CD4-positive, alpha-beta memory T cell (primary cell): ENCODE results near the gene EEFSEC. TPM values are rescaled to one million over a fixed set of nuclear protein-coding genes. Genes with fewer than 3 reads are reported as not detected.

Experiments used
- CTCF ChIA-PET: fragments of 350-600 bp; sonication (Branson Sonifier 250); formaldehyde crosslinking; loops from one replicate; lab custom pipeline; 2021; ENCODE audit warnings: inconsistent platforms; ENCODE audit not compliant: partially characterized antibody; lab: Charles Lee
- POLR2A ChIA-PET: fragments of 350-600 bp; sonication (Branson Sonifier 250); formaldehyde crosslinking; loops from one replicate; lab custom pipeline; 2021; ENCODE audit not compliant: partially characterized antibody; lab: Charles Lee
- DNase-seq, 5 donors: peaks; one replicate each; pipeline versions ENCODE4 v3.0.0 to v3.0.0-alpha.2; 2020 to 2022; ENCODE audit warnings: mixed read lengths in 1 of 5
- H3K27ac ChIP-seq: one replicate; pipeline ENCODE4 v1.7.0; 2013; ENCODE audit warnings: low read depth, low read length
- H3K27me3 ChIP-seq: 2 replicates; pipeline ENCODE4 v1.7.0; 2013; ENCODE audit warnings: mild to moderate bottlenecking, low read length, moderate library complexity; ENCODE audit not compliant: insufficient read depth
- H3K36me3 ChIP-seq: 2 replicates; pipeline ENCODE4 v1.7.0; 2013; ENCODE audit warnings: mild to moderate bottlenecking, low read length, moderate library complexity; ENCODE audit not compliant: insufficient read depth
- H3K4me1 ChIP-seq: 2 replicates; pipeline ENCODE4 v1.7.0; 2013; ENCODE audit warnings: mild to moderate bottlenecking, low read length, moderate library complexity; ENCODE audit not compliant: insufficient read depth
- H3K4me3 ChIP-seq, 2 donors: one replicate each; pipeline ENCODE4 v1.7.0; 2013; ENCODE audit warnings: low read length in 2 of 2, mild to moderate bottlenecking in 1 of 2
- H3K9me3 ChIP-seq, 2 donors: one replicate each; pipeline ENCODE4 v1.7.0; 2013; ENCODE audit warnings: low read length in 2 of 2, control low read depth in 1 of 2; ENCODE audit not compliant: control insufficient read depth in 1 of 2
- H3K27ac Mint-ChIP-seq, 7 donors: one replicate each; pipeline ENCODE4 v1.8.0; 2020 to 2021; ENCODE audit warnings: mixed read lengths in 7 of 7, mild to moderate bottlenecking in 6 of 7, inconsistent platforms in 3 of 7, moderate library complexity in 3 of 7
- H3K27me3 Mint-ChIP-seq, 2 donors: one replicate each; pipeline ENCODE4 v1.8.0; 2020 to 2021; ENCODE audit warnings: mixed read lengths in 2 of 2
- H3K36me3 Mint-ChIP-seq, 2 donors: one replicate each; pipeline ENCODE4 v1.8.0; 2020 to 2021; ENCODE audit warnings: mixed read lengths in 2 of 2, inconsistent platforms in 1 of 2, mild to moderate bottlenecking in 1 of 2
- H3K4me1 Mint-ChIP-seq, 4 donors: one replicate each; pipeline ENCODE4 v1.8.0; 2020 to 2021; ENCODE audit warnings: mixed read lengths in 4 of 4, mild to moderate bottlenecking in 1 of 4
- H3K4me3 Mint-ChIP-seq, 8 donors: one replicate each; pipeline ENCODE4 v1.8.0; 2020 to 2021; ENCODE audit warnings: mixed read lengths in 8 of 8, mild to moderate bottlenecking in 7 of 8, moderate library complexity in 6 of 8, inconsistent platforms in 3 of 8
- H3K9me3 Mint-ChIP-seq, 8 donors: one replicate each; pipeline ENCODE4 v1.8.0; 2020 to 2021; ENCODE audit warnings: mixed read lengths in 8 of 8, mild to moderate bottlenecking in 5 of 8, inconsistent platforms in 3 of 8, moderate library complexity in 1 of 8
- intact Hi-C: fragments of 100-400 bp; cut with micrococcal nuclease; formaldehyde crosslinking; loops from one replicate; pipeline ENCODE4 v1.15.1; 2023
- polyA plus RNA-seq, 2 donors: library from polyadenylated mRNA; unstranded; fragments of 300-500 nt; fragmentation: Illumina TruSeq; gene quantifications; one replicate each; pipeline ENCODE4 v1.2.3, GENCODE V29; 2021
- total RNA-seq, 2 experiments: library from RNA; stranded (reverse); gene quantifications; one replicate each; pipeline ENCODE4 v1.2.3, GENCODE V29; 2021

Gene EEFSEC
- total and polyA plus RNA-seq, 4 experiments from 2014 or later = 14.0 to 24.9 (median 17.1) TPM

GRCh38 chr3:128269796-128270195 lies 116.5 kb downstream of the EEFSEC start:
- ChIA-PET CTCF (interaction anchor here (1.0 kb wide), 1 partner anchor 52 kb away, joined by 5 read pairs; no protein-coding TSS in a partner anchor), POLR2A (no interaction called here)
- Histone ChIP-seq H3K9me3 (no peaks in the 10 kb centered on the region), H3K4me1 (no peaks in the 10 kb centered on the region), H3K36me3 (peaks cover 6% of the 10 kb centered on the region), H3K27me3 (no peaks in the 10 kb centered on the region), H3K27ac (no peak overlapping the region), H3K4me3 (no peak overlapping the region)
- peaks cover 0 to 4% (median 2%) of the 10 kb centered on the region in 4 donors for H3K4me1 Mint-ChIP-seq
- H3K9me3 Mint-ChIP-seq = no peaks in the 10 kb centered on the region
- intact Hi-C loops = no loop called here
- peaks cover 42 to 53% of the 10 kb centered on the region in 2 donors for H3K36me3 Mint-ChIP-seq
- peak overlapping the region in 2 of 7 donors; percentile 22 to 72 for H3K27ac Mint-ChIP-seq
- no peaks in the 10 kb centered on the region for H3K27me3 Mint-ChIP-seq
- H3K4me3 Mint-ChIP-seq = no peak overlapping the region
- no peak for DNase-seq

- Mint-ChIP-seq H3K27me3 (no peaks in the 10 kb centered on the region), H3K4me3 (no peak overlapping the region), H3K36me3 (peaks cover 33 to 45% of the 10 kb centered on the region in 2 donors), H3K4me1 (peaks cover 0 to 5% (median 2%) of the 10 kb centered on the region in 4 donors), H3K9me3 (no peaks in the 10 kb centered on the region), H3K27ac (peak overlapping the region in 3 of 7 donors; percentile 12 to 46 (median 30))
- Histone ChIP-seq H3K27ac (no peak overlapping the region), H3K36me3 (peaks cover 6% of the 10 kb centered on the region), H3K27me3 (no peaks in the 10 kb centered on the region), H3K4me1 (no peaks in the 10 kb centered on the region), H3K4me3 (no peak overlapping the region), H3K9me3 (no peaks in the 10 kb centered on the region)
- intact Hi-C loops = no loop called here
- DNase-seq = no peak
- ChIA-PET POLR2A (no interaction called here), CTCF (interaction anchor here (1.0 kb wide), 1 partner anchor 51 kb away, joined by 5 read pairs; no protein-coding TSS in a partner anchor)
Observed at GRCh38 chr3:128270559-128271492, 117.5 kb downstream of the EEFSEC start.

- Mint-ChIP-seq H3K36me3 (peaks cover 33 to 43% of the 10 kb centered on the region in 2 donors), H3K27ac (peak overlapping the region in 3 of 7 donors; percentile 46 to 74 (median 62)), H3K4me1 (peaks cover 2 to 8% (median 4%) of the 10 kb centered on the region in 4 donors), H3K9me3 (no peaks in the 10 kb centered on the region), H3K4me3 (no peak overlapping the region), H3K27me3 (no peaks in the 10 kb centered on the region)
- H3K27me3 ChIP-seq = no peaks in the 10 kb centered on the region
- H3K4me1 ChIP-seq = no peaks in the 10 kb centered on the region
- CTCF ChIA-PET = interaction anchor here (1.2 kb wide), 1 partner anchor 18 kb away, joined by 3 read pairs; no protein-coding TSS in a partner anchor
- H3K36me3 ChIP-seq = peaks cover 6% of the 10 kb centered on the region
- H3K9me3 ChIP-seq = no peaks in the 10 kb centered on the region
- H3K4me3 ChIP-seq = no peak overlapping the region
- POLR2A ChIA-PET = no interaction called here
- no peak for DNase-seq
- intact Hi-C loops = no loop called here
- no peak overlapping the region for H3K27ac ChIP-seq
Observed at GRCh38 chr3:128271536-128272332, 118.5 kb downstream of the EEFSEC start.

GRCh38 chr3:128273109-128273840 lies 120.0 kb downstream of the EEFSEC start:
- Mint-ChIP-seq H3K4me3 (no peak overlapping the region), H3K27me3 (no peaks in the 10 kb centered on the region), H3K27ac (no peak overlapping the region), H3K4me1 (peaks cover 4 to 8% (median 5%) of the 10 kb centered on the region in 4 donors), H3K36me3 (peaks cover 20 to 29% of the 10 kb centered on the region in 2 donors), H3K9me3 (no peaks in the 10 kb centered on the region)
- intact Hi-C loops = no loop called here
- Histone ChIP-seq H3K9me3 (no peaks in the 10 kb centered on the region), H3K4me3 (no peak overlapping the region), H3K27me3 (no peaks in the 10 kb centered on the region), H3K4me1 (no peaks in the 10 kb centered on the region), H3K27ac (no peak overlapping the region), H3K36me3 (peaks cover 6% of the 10 kb centered on the region)
- CTCF ChIA-PET = interaction anchor here (0.6 kb wide), 1 partner anchor 22 kb away, joined by 4 read pairs; no protein-coding TSS in a partner anchor
- POLR2A ChIA-PET = no interaction called here
- no peak for DNase-seq

GRCh38 chr3:128273841-128274573 lies 120.7 kb downstream of the EEFSEC start:
- peak overlapping the region in 1 of 7 donors; percentile 42 for H3K27ac Mint-ChIP-seq
- DNase-seq = no peak
- Histone ChIP-seq H3K27ac (no peak overlapping the region), H3K4me1 (no peaks in the 10 kb centered on the region), H3K27me3 (no peaks in the 10 kb centered on the region), H3K9me3 (no peaks in the 10 kb centered on the region), H3K36me3 (no peaks in the 10 kb centered on the region), H3K4me3 (no peak overlapping the region)
- peaks cover 4 to 8% (median 5%) of the 10 kb centered on the region in 4 donors for H3K4me1 Mint-ChIP-seq
- no peaks in the 10 kb centered on the region for H3K9me3 Mint-ChIP-seq
- intact Hi-C loops = no loop called here
- H3K4me3 Mint-ChIP-seq = no peak overlapping the region
- POLR2A ChIA-PET = no interaction called here
- H3K27me3 Mint-ChIP-seq = no peaks in the 10 kb centered on the region
- CTCF ChIA-PET = interaction anchor here (0.6 kb wide), 1 partner anchor 22 kb away, joined by 4 read pairs; no protein-coding TSS in a partner anchor
- H3K36me3 Mint-ChIP-seq = peaks cover 14 to 22% of the 10 kb centered on the region in 2 donors

GRCh38 chr3:128274837-128275236 lies 121.6 kb downstream of the EEFSEC start:
- DNase-seq = no peak
- ChIA-PET POLR2A (no interaction called here), CTCF (no interaction called here)
- no peak overlapping the region for H3K27ac Mint-ChIP-seq
- Histone ChIP-seq H3K27me3 (no peaks in the 10 kb centered on the region), H3K9me3 (no peaks in the 10 kb centered on the region), H3K36me3 (no peaks in the 10 kb centered on the region), H3K4me1 (no peaks in the 10 kb centered on the region), H3K4me3 (no peak overlapping the region), H3K27ac (no peak overlapping the region)
- no peaks in the 10 kb centered on the region for H3K27me3 Mint-ChIP-seq
- no peaks in the 10 kb centered on the region for H3K9me3 Mint-ChIP-seq
- intact Hi-C loops = no loop called here
- peaks cover 0 to 8% (median 5%) of the 10 kb centered on the region in 4 donors for H3K4me1 Mint-ChIP-seq
- peaks cover 14 to 19% of the 10 kb centered on the region in 2 donors for H3K36me3 Mint-ChIP-seq
- no peak overlapping the region for H3K4me3 Mint-ChIP-seq
